Muscle layer of colon (tissue), 2 donors: Measurements from ENCODE around the gene CMIP.
"Not testable (repeated sequence)": the region's sequence is repeated elsewhere in the genome, so short reads cannot be mapped to it uniquely, and the experiment has no call there.

ENCODE experiments used
- H3K27ac ChIP-seq: one replicate; pipeline ENCODE4 v1.7.0; 2013; ENCODE audit warnings: low read depth, mild to moderate bottlenecking, low read length, moderate library complexity
- H3K27me3 ChIP-seq, 2 donors: one replicate each; pipeline ENCODE4 v1.7.0; 2013; ENCODE audit warnings: low read length in 2 of 2, mild to moderate bottlenecking in 2 of 2; ENCODE audit not compliant: insufficient read depth in 2 of 2, control insufficient read depth in 1 of 2
- H3K36me3 ChIP-seq: one replicate; pipeline ENCODE4 v1.7.0; 2013; ENCODE audit warnings: mild to moderate bottlenecking, low read length; ENCODE audit not compliant: insufficient read depth
- H3K4me1 ChIP-seq: one replicate; pipeline ENCODE4 v1.7.0; 2013; ENCODE audit warnings: mild to moderate bottlenecking, low read length; ENCODE audit not compliant: insufficient read depth
- H3K4me3 ChIP-seq, 2 donors: one replicate each; pipeline ENCODE4 v1.7.0; 2013; ENCODE audit warnings: low read length in 2 of 2, low read depth in 1 of 2, mild to moderate bottlenecking in 1 of 2, moderate library complexity in 1 of 2
- H3K9ac ChIP-seq: one replicate; pipeline ENCODE4 v1.7.0; 2013; ENCODE audit warnings: low read length
- H3K9me3 ChIP-seq: one replicate; pipeline ENCODE4 v1.7.0; 2013; ENCODE audit warnings: mild to moderate bottlenecking, low read length
- donor health status: abdominal sarcoma.
- donor health status: Adenocarcinoma of cecum.

The CMIP gene

GRCh38 chr16:81519301-81520150, 74.9 kb downstream of the CMIP start:
- Histone ChIP-seq H3K4me3 (no peak overlapping the region), H3K4me1 (no peaks in the 10 kb centered on the region), H3K27ac (no peak overlapping the region)

DNA sequence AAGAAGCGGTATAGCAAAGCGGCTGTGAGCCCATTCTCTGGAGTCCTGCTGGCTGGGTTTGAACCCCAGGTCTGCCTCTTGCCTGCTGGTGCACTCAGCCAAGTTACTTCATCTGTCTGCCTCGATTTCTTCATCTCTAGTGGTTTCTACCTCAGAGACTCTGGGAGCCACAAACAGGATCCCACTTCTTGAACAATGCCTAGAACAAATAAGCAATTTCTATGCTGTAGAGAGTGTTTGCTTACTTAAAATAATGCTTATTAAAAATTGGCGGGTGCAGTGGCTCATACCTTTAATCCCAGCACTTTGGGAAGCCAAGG, 75.5 kb downstream of the CMIP start:
- no peak overlapping the region for H3K9ac ChIP-seq
- H3K36me3 ChIP-seq = no peaks in the 10 kb centered on the region
- H3K27me3 ChIP-seq = no peaks in the 10 kb centered on the region
- H3K4me1 ChIP-seq = no peaks in the 10 kb centered on the region
- no peak overlapping the region for H3K4me3 ChIP-seq
- no peaks in the 10 kb centered on the region for H3K9me3 ChIP-seq
- no peak overlapping the region for H3K27ac ChIP-seq

More at GRCh38 chr16:81519301-81520150, 74.9 kb downstream of the CMIP start:
- Histone ChIP-seq H3K36me3 (no peaks in the 10 kb centered on the region), H3K9ac (no peak overlapping the region), H3K27me3 (no peaks in the 10 kb centered on the region), H3K9me3 (no peaks in the 10 kb centered on the region)

DNA sequence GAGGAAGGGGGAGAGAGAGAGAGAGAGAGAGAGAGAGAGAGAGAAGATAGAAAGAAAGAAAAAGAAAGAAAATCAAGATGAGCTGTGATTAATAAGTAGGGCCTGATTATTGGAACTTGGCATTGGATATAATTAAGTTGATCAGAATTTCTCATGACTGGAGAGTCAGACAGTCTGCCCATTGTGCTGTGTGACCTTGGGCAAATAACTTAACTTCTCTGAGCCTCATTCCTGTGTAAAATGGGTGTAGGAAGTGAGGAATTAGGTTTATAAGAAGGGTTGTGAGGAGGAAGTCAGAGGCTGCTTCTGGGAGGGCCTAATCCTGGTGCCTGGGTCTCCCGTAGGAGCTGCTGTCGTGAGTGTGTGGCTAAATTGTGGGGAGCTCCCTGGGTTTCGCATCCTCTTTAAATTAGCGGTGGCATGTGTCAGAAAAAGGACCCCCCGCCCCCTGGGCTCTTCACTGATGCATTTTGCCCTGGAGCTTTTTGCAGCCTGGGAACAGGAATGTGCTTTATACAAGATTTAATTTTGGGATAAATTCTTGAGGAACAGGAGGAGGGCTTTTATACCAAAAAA, 76.0 kb downstream of the CMIP start:
- Histone ChIP-seq H3K27me3 (no peaks in the 10 kb centered on the region), H3K4me3 (no peak overlapping the region), H3K9me3 (no peaks in the 10 kb centered on the region), H3K9ac (no peak overlapping the region), H3K4me1 (no peaks in the 10 kb centered on the region), H3K27ac (no peak overlapping the region), H3K36me3 (no peaks in the 10 kb centered on the region)

GRCh38 chr16:81521141-81521626, 76.6 kb downstream of the CMIP start:
- Histone ChIP-seq H3K9ac (no peak overlapping the region), H3K9me3 (no peaks in the 10 kb centered on the region), H3K4me3 (no peak overlapping the region), H3K4me1 (peaks cover 3% of the 10 kb centered on the region), H3K36me3 (no peaks in the 10 kb centered on the region), H3K27me3 (no peaks in the 10 kb centered on the region), H3K27ac (no peak overlapping the region)

DNA sequence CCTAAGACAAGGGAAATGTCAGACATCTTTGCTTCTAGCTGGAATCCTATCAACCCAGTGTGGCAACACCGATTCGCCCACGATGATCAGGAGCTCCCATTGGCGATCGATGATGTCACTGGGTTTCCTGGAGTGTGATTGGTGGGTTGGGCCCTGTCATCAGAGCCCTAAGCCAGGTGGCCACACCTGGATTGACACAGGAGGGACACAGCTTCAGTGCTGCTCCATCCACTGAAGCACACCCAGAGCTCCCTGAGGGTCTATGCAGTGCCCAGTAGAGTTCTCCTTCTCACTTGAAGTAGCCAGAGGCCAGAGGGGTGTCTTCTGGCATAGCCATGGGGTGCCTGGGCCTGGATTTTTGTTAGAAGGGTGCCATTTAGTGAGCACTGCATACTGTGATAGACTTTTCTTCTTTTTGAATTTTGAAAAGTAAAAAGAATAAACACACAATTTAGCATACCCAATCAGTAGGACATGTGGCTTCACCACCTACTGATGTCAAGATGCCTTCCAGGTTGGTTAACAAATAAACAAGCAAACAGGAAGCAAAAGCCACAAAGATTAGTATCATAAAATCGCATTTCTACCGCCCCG, 77.6 kb downstream of the CMIP start:
- H3K27ac ChIP-seq = no peak overlapping the region
- no peaks in the 10 kb centered on the region for H3K36me3 ChIP-seq
- H3K4me1 ChIP-seq = peaks cover 13% of the 10 kb centered on the region
- H3K9me3 ChIP-seq = no peaks in the 10 kb centered on the region
- no peak overlapping the region for H3K9ac ChIP-seq
- no peaks in the 10 kb centered on the region for H3K27me3 ChIP-seq
- H3K4me3 ChIP-seq = no peak overlapping the region

DNA sequence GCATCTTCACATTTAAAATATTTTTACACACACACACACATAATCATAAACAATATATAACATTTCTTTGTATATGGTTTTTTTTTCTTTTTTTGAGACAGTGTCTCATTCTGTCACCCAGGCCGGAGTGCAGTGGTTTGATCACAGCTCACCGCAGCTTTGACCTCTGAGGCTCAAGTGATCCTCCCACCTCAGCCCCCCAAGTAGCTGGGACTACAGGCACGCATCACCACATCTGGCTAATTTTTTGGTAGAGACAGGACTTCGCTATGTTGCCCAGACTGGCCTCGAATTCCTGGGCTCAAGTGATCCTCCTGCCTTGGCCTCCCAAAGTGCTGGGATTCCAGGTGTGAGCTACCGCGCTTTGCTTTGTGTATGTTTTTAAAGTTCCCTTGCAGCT, 78.2 kb downstream of the CMIP start:
- H3K9me3 ChIP-seq, H3K27ac ChIP-seq, H3K36me3 ChIP-seq, H3K4me3 ChIP-seq, H3K27me3 ChIP-seq, H3K9ac ChIP-seq: not testable (repeated sequence)
- H3K4me1 ChIP-seq = peaks cover 15% of the 10 kb centered on the region

DNA sequence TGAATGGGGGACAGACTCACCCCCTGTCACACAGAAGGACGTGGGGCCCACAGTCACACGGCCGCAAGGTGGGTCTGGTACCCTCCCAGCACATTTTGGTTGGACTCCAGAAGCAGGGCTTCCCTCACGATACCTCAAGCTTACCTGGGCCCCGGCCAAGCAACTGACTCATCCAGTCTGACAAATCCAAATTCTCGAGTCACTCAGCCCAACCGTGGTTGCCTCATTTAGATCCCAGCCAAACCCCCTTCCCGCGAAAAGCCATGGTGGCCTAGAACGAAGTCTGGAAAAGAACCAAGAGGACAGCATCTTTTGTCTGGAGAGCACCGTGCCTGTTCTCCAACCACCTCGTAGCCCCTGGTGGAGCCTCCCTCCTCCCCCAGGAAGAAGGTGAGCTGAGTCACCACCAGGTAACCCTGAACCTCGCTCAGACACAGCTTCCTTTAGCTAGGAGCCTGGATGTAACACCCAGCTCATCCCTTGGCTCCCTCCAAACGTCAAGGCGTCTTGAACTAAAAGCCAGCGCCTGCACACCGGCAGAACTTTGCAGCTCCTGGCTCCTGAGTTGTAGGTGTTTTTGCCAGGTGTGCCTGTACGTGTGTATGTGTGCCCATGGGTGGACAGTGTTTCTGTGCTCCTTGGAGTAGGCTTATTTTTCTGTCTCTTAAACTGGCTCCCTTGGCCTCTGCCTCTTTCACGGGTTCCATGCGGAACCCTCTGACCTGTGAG, 78.9 kb downstream of the CMIP start:
- no peak overlapping the region for H3K9ac ChIP-seq
- no peaks in the 10 kb centered on the region for H3K27me3 ChIP-seq
- no peak overlapping the region for H3K27ac ChIP-seq
- H3K36me3 ChIP-seq = no peaks in the 10 kb centered on the region
- H3K4me3 ChIP-seq = no peak overlapping the region
- H3K4me1 ChIP-seq = peaks cover 15% of the 10 kb centered on the region
- H3K9me3 ChIP-seq = no peaks in the 10 kb centered on the region

DNA sequence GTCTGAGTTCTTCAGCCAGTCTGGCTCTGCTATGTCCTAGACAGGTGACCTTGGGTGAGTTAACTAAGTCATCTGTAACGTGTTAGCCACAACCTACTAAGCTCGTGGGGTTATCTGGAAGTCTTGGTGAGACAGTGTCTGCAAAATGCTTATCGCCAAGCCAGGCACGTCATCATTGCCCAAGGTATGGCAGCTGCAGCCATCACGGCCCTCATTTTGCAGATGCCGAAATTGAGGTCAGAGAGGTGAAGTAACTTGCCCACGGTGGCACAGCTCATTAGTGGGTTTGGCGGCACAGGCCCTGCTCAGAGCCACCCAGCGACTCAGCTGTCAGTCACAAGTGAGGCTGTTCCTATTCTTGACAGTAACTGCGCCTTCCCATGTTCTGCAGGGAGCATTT, 79.8 kb downstream of the CMIP start:
- no peak overlapping the region for H3K27ac ChIP-seq
- no peaks in the 10 kb centered on the region for H3K27me3 ChIP-seq
- peaks cover 15% of the 10 kb centered on the region for H3K4me1 ChIP-seq
- no peak overlapping the region for H3K9ac ChIP-seq
- H3K4me3 ChIP-seq = no peak overlapping the region
- H3K36me3 ChIP-seq = no peaks in the 10 kb centered on the region
- H3K9me3 ChIP-seq = no peaks in the 10 kb centered on the region

GRCh38 chr16:81524885-81525284, 80.3 kb downstream of the CMIP start:
- H3K27me3 ChIP-seq, H3K9me3 ChIP-seq, H3K4me3 ChIP-seq, H3K36me3 ChIP-seq, H3K27ac ChIP-seq, H3K9ac ChIP-seq: not testable (repeated sequence)
- H3K4me1 ChIP-seq = peaks cover 15% of the 10 kb centered on the region

DNA sequence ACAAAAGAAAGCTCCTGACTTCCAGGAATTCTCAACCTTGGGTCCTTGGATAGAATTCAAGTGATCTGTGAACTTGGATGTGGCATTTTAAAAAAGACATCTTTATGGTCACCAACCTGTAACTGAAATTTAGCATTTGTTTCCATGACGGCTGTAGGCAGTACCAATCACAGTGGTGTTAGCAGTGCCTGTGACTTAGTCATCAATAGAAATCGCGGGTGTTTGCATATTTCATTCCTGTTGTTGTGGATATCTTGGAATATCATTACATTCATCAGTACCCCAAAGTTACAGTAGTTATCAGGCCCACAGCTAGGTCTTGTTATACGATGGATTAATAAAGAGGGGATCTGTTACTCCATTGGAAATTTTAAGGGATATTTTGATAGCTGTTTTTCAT, 81.6 kb downstream of the CMIP start:
- Histone ChIP-seq H3K27me3 (no peaks in the 10 kb centered on the region), H3K4me1 (peaks cover 15% of the 10 kb centered on the region), H3K9ac (no peak overlapping the region), H3K27ac (no peak overlapping the region), H3K36me3 (no peaks in the 10 kb centered on the region), H3K9me3 (no peaks in the 10 kb centered on the region), H3K4me3 (no peak overlapping the region)

DNA sequence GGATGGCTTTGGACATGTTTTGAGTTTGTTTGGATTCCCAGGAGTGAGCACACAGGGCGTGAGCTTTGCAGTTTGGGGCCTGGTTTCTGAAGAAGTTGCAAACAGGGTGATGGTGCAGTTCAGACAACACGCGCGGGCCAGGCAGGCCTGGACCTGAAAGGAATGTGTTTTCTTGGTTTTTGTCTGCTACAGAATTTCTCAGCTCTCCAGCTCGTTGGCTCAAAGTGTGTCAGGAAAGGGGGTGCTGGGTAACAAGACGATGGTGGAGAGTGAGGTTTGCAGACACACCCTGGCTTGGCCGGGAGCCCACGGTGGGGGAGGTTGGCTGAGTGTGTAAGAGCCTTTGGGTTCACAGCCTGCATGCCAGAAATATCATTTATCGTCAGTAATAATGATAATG, 82.3 kb downstream of the CMIP start:
- Histone ChIP-seq H3K4me1 (peaks cover 15% of the 10 kb centered on the region), H3K9me3 (no peaks in the 10 kb centered on the region), H3K4me3 (no peak overlapping the region), H3K27ac (no peak overlapping the region), H3K36me3 (no peaks in the 10 kb centered on the region), H3K9ac (no peak overlapping the region), H3K27me3 (no peaks in the 10 kb centered on the region)
